Pancreas (tissue), 10 donors: ENCODE results near the gene RERE. TPM values are rescaled to one million over a fixed set of nuclear protein-coding genes. Genes with fewer than 3 reads are reported as not detected.

Source experiments
- ATAC-seq, 4 donors: fragments of 200-7000 bp; cut with Tn5 transposase; one replicate each; pipeline versions ENCODE4 v1.8.0 to v1.9.1; 2020; ENCODE audit warnings: mild to moderate bottlenecking in 4 of 4, moderate library complexity in 4 of 4
- DNase-seq, 6 donors: peaks; one replicate each; pipeline ENCODE4 v3.0.0-alpha.2; 2020
- FAIRE-seq: peaks from 2 replicates; lab custom pipeline; 2012; peaks lifted over from hg19 to GRCh38; lab: Jason Lieb, UNC
- H3K27ac ChIP-seq, 4 donors: fragments of 200-600 bp; sonication (generic); 1 replicate in 3 of 4; 2 replicates in 1 of 4; pipeline versions ENCODE4 v1.5.0 to v1.8.0; 2020
- H3K27me3 ChIP-seq, 4 donors: fragments of 200-600 bp; one replicate each; pipeline ENCODE4 v1.8.0; 2021
- H3K36me3 ChIP-seq, 3 donors: fragments of 200-600 bp; sonication (generic) in 1 of 3; one replicate each; pipeline versions ENCODE4 v1.5.0 to v1.8.0; 2020 to 2021
- H3K4me1 ChIP-seq, 3 donors: fragments of 200-600 bp; one replicate each; pipeline ENCODE4 v1.8.0; 2021
- H3K4me3 ChIP-seq, 4 donors: fragments of 200-600 bp; sonication (generic) in 2 of 4; one replicate each; pipeline versions ENCODE4 v1.5.0 to v1.8.0; 2020 to 2021
- H3K9me3 ChIP-seq, 4 donors: fragments of 200-600 bp; one replicate each; pipeline ENCODE4 v1.8.0; 2021
- CTCF ChIP-seq, 4 donors: fragments of 200-600 bp; sonication (generic) in 3 of 4; IDR thresholded peaks; one replicate each; pipeline versions ENCODE4 v1.5.0 to v1.8.0; 2021; ENCODE audit warnings: antibody characterized with exemption in 4 of 4
- WGBS, 2 donors: extraction: QIAGEN DNeasy Blood & Tissue Kit; methylation state at CpG; one replicate each; pipeline ENCODE4 v1.1.7; 2013; 5-methylcytosine and 5-hydroxymethylcytosine counted together
- intact Hi-C, 3 donors: fragments of 100-400 bp; cut with DNase I; formaldehyde crosslinking; loops; one replicate each; pipeline versions ENCODE4 v1.11.1 to v1.14.2; 2022
- polyA plus RNA-seq, 2 donors: library from polyadenylated mRNA; stranded (reverse); fragments of 200-250 nt; gene quantifications; one replicate each; pipeline ENCODE4 v1.2.3, GENCODE V29; 2013
- total RNA-seq, 6 donors: library from RNA; stranded (reverse); fragmentation: NEBNext Ultra II Directional in 4 of 6; extraction: Animal tissue kit (Norgen Biotek cat#: 25700) in 4 of 6; gene quantifications; one replicate each; pipeline versions ENCODE4 v1.2.1 to v1.2.4, GENCODE V29; 2021 to 2023
- donor health status: healthy with polysubstance abuse.
- donor health status: DM: no; HTN: no; CAD: no; lungs with moderate emphysema.
- donor health status: DM: no; HTN: no; CAD: no.
- donor health status: control.
- donor health status: control.
- donor health status: Bipolar disorder and iron deficiency.
- donor health status: DM: yes; HTN: yes; CAD: no.
- donor health status: DM: no; HTN: no; CAD: no.
- donor health status: DM: no; HTN: no; CAD: no.
- donor health status: DM: yes; HTN: yes; CAD: no.

RERE gene
- total and polyA plus RNA-seq, 8 donors, result 27.0 to 76.7 (median 50.7) TPM

DNA sequence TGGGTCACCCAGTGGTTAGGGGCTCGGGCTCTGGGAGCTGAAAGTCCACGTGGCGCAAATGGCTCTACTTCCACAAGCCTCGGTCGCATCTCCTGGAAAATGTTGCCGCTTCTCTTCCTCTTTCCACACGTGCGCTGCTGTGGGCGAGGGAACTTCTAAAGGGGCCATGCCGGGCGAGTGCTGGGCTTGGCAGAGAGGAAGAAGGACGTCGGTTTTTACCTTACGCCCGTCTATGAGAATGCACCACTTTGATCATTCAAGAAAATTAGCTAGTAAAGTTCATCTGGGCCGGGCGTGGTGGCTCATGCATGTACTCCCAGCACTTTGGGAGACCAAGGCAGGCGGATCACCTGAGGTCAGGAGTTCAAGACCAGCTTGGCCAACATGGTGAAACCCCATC, 489.2 kb downstream of the RERE start:
- DNase-seq (no peak), ATAC-seq (no peak), FAIRE-seq (no peak)
- no peaks in the 10 kb centered on the region for H3K9me3 ChIP-seq
- no peaks in the 10 kb centered on the region for H3K36me3 ChIP-seq
- H3K27me3 ChIP-seq, result no peaks in the 10 kb centered on the region
- WGBS, 2 donors, result 92% methylated on average over 17 to 18 of the region's 18 CpGs
- H3K4me3 ChIP-seq, result no peak overlapping the region
- H3K27ac ChIP-seq, result no peak overlapping the region
- intact Hi-C loops, result no loop called here
- TF ChIP-seq CTCF (IDR thresholded peaks at IDR 0.05), result no peak
- no peaks in the 10 kb centered on the region for H3K4me1 ChIP-seq

DNA sequence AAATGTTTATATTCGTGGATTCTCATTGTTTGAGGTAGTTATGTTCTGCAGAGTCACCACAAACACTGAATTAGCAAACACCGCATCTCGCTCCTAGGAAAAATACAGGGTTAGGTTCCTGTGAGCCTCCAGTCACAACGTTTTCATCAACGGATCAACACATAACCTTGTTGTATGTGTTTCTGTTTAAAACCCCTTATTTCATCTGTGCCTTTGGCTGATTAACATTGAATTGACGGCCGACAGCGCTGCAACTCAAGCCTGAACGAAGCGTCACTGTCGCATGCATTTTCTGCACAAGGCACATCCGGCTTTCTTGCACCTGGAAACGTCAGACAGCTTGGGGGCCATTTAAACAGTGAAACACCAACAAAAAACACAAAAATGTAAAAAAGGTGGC, 491.2 kb downstream of the RERE start:
- Histone ChIP-seq H3K4me1 (no peaks in the 10 kb centered on the region), H3K4me3 (no peak overlapping the region), H3K36me3 (no peaks in the 10 kb centered on the region), H3K9me3 (no peaks in the 10 kb centered on the region), H3K27me3 (no peaks in the 10 kb centered on the region), H3K27ac (no peak overlapping the region)
- intact Hi-C loops, result no loop called here
- ATAC-seq (no peak), FAIRE-seq (no peak), DNase-seq (no peak)
- TF ChIP-seq CTCF (IDR thresholded peaks at IDR 0.05), result no peak
- WGBS, 2 donors, result 85 to 91% methylated on average over 13 of the region's 13 CpGs

- no peak overlapping the region for H3K4me3 ChIP-seq
- 86 to 93% methylated on average over 21 of the region's 21 CpGs for WGBS, 2 donors
- no peaks in the 10 kb centered on the region for H3K4me1 ChIP-seq
- ATAC-seq, result no peak
- H3K36me3 ChIP-seq, result no peaks in the 10 kb centered on the region
- no peak for TF ChIP-seq CTCF (IDR thresholded peaks at IDR 0.05)
- no peaks in the 10 kb centered on the region for H3K27me3 ChIP-seq
- no peak for DNase-seq
- no peaks in the 10 kb centered on the region for H3K9me3 ChIP-seq
- intact Hi-C loops, result no loop called here
- FAIRE-seq, result no peak
- H3K27ac ChIP-seq, result no peak overlapping the region
These were observed 491.7 kb downstream of the RERE start for GRCh38 chr1:8325771-8326170.

- WGBS, 2 donors, result 77 to 78% methylated on average over 29 to 32 of the region's 32 CpGs
- Histone ChIP-seq H3K4me3 (no peak overlapping the region), H3K27ac (no peak overlapping the region), H3K4me1 (no peaks in the 10 kb centered on the region), H3K9me3 (no peaks in the 10 kb centered on the region), H3K27me3 (no peaks in the 10 kb centered on the region), H3K36me3 (no peaks in the 10 kb centered on the region)
- intact Hi-C loops, result loop anchor here in 1 of 3 donors (5.0 kb wide), 1 partner anchor 342 kb away; no protein-coding TSS in a partner anchor
- no peak for FAIRE-seq
- no peak for TF ChIP-seq CTCF (IDR thresholded peaks at IDR 0.05)
- no peak for ATAC-seq
- peak in 1 of 6 donors; percentile 58 for DNase-seq
These were observed 493.1 kb downstream of the RERE start for GRCh38 chr1:8324176-8324810.

- TF ChIP-seq CTCF (IDR thresholded peaks at IDR 0.05), result no peak
- intact Hi-C loops, result loop anchor here in 1 of 3 donors (5.0 kb wide), 1 partner anchor 341 kb away; no protein-coding TSS in a partner anchor
- H3K4me1 ChIP-seq, result no peaks in the 10 kb centered on the region
- 68 to 76% methylated on average over 11 of the region's 11 CpGs for WGBS, 2 donors
- H3K36me3 ChIP-seq, result no peaks in the 10 kb centered on the region
- no peaks in the 10 kb centered on the region for H3K9me3 ChIP-seq
- no peak overlapping the region for H3K27ac ChIP-seq
- ATAC-seq (peak in 1 of 4 donors; percentile 29), FAIRE-seq (no peak), DNase-seq (no peak)
- H3K4me3 ChIP-seq, result no peak overlapping the region
- no peaks in the 10 kb centered on the region for H3K27me3 ChIP-seq
These were observed 493.7 kb downstream of the RERE start for GRCh38 chr1:8323706-8324105.
